Endodermal cell (in vitro differentiated cells): ENCODE results near the gene SGO2. TPM values are rescaled to one million over a fixed set of nuclear protein-coding genes. Genes with fewer than 3 reads are reported as not detected.

Experiments
- DNase-seq: peaks from one replicate; pipeline ENCODE4 v3.0.0-alpha.2; 2017
- H3K27ac ChIP-seq: 2 replicates; pipeline ENCODE4 v1.5.1; 2013; ENCODE audit warnings: mild to moderate bottlenecking, low read depth, low read length, moderate library complexity
- H3K27me3 ChIP-seq: 2 replicates; pipeline ENCODE4 v1.6.1; 2013; ENCODE audit warnings: mild to moderate bottlenecking, low read length, moderate library complexity; ENCODE audit not compliant: insufficient read depth, control insufficient read depth, poor library complexity, severe bottlenecking
- H3K36me3 ChIP-seq: 2 replicates; pipeline ENCODE4 v1.7.0; 2013; ENCODE audit warnings: mild to moderate bottlenecking, low read length, moderate library complexity; ENCODE audit not compliant: control insufficient read depth, insufficient read depth
- H3K4me1 ChIP-seq: one replicate; pipeline ENCODE4 v1.7.0; 2013; ENCODE audit warnings: low read length; ENCODE audit not compliant: control insufficient read depth, insufficient read depth
- H3K4me3 ChIP-seq: 2 replicates; pipeline ENCODE4 v1.5.1; 2013; ENCODE audit warnings: mild to moderate bottlenecking, low read length, moderate library complexity
- H3K9ac ChIP-seq: 2 replicates; pipeline ENCODE4 v1.6.1; 2013; ENCODE audit warnings: mild to moderate bottlenecking, low read length, moderate library complexity; ENCODE audit not compliant: poor library complexity, severe bottlenecking; ENCODE audit errors: extremely low read depth
- H3K9me3 ChIP-seq: 2 replicates; pipeline ENCODE4 v1.6.1; 2013; ENCODE audit warnings: mild to moderate bottlenecking, low read length, moderate library complexity; ENCODE audit not compliant: control insufficient read depth
- H3K27ac Mint-ChIP-seq: 2 replicates; pipeline ENCODE4 v1.8.0; 2020; ENCODE audit warnings: mixed read lengths
- H3K27me3 Mint-ChIP-seq: 2 replicates; pipeline ENCODE4 v1.8.0; 2021; ENCODE audit warnings: mild to moderate bottlenecking, mixed read lengths; ENCODE audit not compliant: insufficient read depth
- H3K36me3 Mint-ChIP-seq: 2 replicates; pipeline ENCODE4 v1.8.0; 2020; ENCODE audit warnings: low read depth, mixed read lengths
- H3K4me1 Mint-ChIP-seq: 2 replicates; pipeline ENCODE4 v1.8.0; 2020; ENCODE audit warnings: mixed read lengths
- H3K4me3 Mint-ChIP-seq: 2 replicates; pipeline ENCODE4 v1.8.0; 2020; ENCODE audit warnings: mild to moderate bottlenecking, moderate library complexity, mixed read lengths
- H3K9me3 Mint-ChIP-seq: 2 replicates; pipeline ENCODE4 v1.8.0; 2020; ENCODE audit warnings: mild to moderate bottlenecking, mixed read lengths
- WGBS, 2 experiments: methylation state at CpG; one replicate each; pipeline versions ENCODE4 v1.1.5 to v1.1.7; 2013; ENCODE audit warnings: missing lambda C conversion rate in 2 of 2, mixed read lengths in 1 of 2; ENCODE audit not compliant: insufficient coverage in 1 of 2, insufficient read length in 1 of 2; 5-methylcytosine and 5-hydroxymethylcytosine counted together
- total RNA-seq, 2 donors: library from RNA; stranded (reverse); fragmentation: NEBNext Ultra II Directional in 1 of 2; extraction: Animal tissue kit (Norgen Biotek cat#: 25700) in 1 of 2; gene quantifications; 2 replicates in 1 of 2; 3 replicates in 1 of 2; pipeline ENCODE4 v1.2.1, GENCODE V29; 2021
- TF ChIP-seq, protein P1 (sequence below): fragments of 200-600 bp; sonication (generic); conservative IDR thresholded peaks from 2 replicates; pipeline ENCODE4 v1.5.0; 2021; ENCODE audit warnings: antibody characterized with exemption, mild to moderate bottlenecking

The SGO2 gene
- total RNA-seq, 2 donors from 2014 or later = 20.0 to 37.8 TPM

DNA sequence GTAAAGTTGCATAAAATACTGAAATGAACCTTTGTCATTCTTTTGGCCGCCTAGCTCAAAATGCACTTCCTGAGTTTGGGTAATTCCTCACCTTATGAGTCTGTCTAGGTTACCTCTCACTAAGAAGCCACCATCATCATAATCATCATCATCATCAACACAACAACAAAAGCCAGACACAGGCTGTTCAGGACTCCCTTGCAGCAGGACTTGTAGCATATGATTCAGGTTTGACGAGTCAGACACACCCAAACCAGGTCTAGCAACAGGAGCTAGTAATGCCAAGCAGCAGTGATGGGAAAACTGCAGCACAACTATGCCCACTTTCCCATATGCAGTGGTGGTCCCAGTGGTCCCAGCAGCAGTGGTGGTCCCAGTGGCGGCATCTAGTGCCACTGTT lies 2.8 kb upstream of the SGO2 start:
- H3K9me3 Mint-ChIP-seq = no peaks in the 10 kb centered on the region
- peaks cover 18% of the 10 kb centered on the region for H3K27me3 Mint-ChIP-seq
- no peak overlapping the region for H3K4me3 ChIP-seq
- no peak for DNase-seq
- no peak overlapping the region for H3K27ac ChIP-seq
- H3K27me3 ChIP-seq = peaks cover 49% of the 10 kb centered on the region
- H3K4me1 Mint-ChIP-seq = peaks cover 9% of the 10 kb centered on the region
- no peaks in the 10 kb centered on the region for H3K36me3 Mint-ChIP-seq
- no peak overlapping the region for H3K27ac Mint-ChIP-seq
- no peak overlapping the region for H3K4me3 Mint-ChIP-seq
- no peaks in the 10 kb centered on the region for H3K4me1 ChIP-seq
- TF ChIP-seq, protein P1, sequence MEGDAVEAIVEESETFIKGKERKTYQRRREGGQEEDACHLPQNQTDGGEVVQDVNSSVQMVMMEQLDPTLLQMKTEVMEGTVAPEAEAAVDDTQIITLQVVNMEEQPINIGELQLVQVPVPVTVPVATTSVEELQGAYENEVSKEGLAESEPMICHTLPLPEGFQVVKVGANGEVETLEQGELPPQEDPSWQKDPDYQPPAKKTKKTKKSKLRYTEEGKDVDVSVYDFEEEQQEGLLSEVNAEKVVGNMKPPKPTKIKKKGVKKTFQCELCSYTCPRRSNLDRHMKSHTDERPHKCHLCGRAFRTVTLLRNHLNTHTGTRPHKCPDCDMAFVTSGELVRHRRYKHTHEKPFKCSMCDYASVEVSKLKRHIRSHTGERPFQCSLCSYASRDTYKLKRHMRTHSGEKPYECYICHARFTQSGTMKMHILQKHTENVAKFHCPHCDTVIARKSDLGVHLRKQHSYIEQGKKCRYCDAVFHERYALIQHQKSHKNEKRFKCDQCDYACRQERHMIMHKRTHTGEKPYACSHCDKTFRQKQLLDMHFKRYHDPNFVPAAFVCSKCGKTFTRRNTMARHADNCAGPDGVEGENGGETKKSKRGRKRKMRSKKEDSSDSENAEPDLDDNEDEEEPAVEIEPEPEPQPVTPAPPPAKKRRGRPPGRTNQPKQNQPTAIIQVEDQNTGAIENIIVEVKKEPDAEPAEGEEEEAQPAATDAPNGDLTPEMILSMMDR = no peak
- no peaks in the 10 kb centered on the region for H3K36me3 ChIP-seq
- H3K9me3 ChIP-seq = no peaks in the 10 kb centered on the region
- H3K9ac ChIP-seq = no peak overlapping the region
- 77 to 85% methylated on average over 3 of the region's 3 CpGs for WGBS, 2 experiments

DNA sequence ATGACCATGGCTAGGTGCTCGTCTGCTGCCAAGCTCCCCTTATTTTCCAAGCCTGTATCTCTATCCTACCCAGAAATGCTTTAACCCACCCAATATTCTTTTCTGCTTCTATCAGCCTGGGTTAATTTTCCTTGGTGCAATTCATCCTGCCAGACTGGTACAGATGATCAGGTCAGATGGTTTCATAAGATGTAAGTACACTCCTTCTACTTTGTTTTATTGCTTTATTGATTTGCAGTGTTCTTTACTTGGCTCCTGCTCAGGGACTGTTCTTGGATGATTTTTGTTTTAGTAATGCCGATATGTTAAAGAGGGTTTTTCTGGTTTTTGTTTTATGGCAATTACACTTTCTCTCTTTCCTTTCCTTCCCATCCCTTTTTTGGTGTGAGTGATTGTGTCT lies 2.4 kb upstream of the SGO2 start:
- Histone ChIP-seq H3K9ac (no peak overlapping the region), H3K9me3 (no peaks in the 10 kb centered on the region), H3K27me3 (peaks cover 49% of the 10 kb centered on the region), H3K36me3 (no peaks in the 10 kb centered on the region), H3K4me1 (no peaks in the 10 kb centered on the region), H3K27ac (no peak overlapping the region), H3K4me3 (no peak overlapping the region)
- no peak for DNase-seq
- Mint-ChIP-seq H3K4me3 (no peak overlapping the region), H3K27ac (no peak overlapping the region), H3K36me3 (no peaks in the 10 kb centered on the region), H3K9me3 (no peaks in the 10 kb centered on the region), H3K4me1 (peaks cover 9% of the 10 kb centered on the region), H3K27me3 (peaks cover 18% of the 10 kb centered on the region)
- WGBS, 2 experiments = 75 to 90% methylated on average over 1 of the region's 2 CpGs
- TF ChIP-seq, protein P1 = no peak

DNA sequence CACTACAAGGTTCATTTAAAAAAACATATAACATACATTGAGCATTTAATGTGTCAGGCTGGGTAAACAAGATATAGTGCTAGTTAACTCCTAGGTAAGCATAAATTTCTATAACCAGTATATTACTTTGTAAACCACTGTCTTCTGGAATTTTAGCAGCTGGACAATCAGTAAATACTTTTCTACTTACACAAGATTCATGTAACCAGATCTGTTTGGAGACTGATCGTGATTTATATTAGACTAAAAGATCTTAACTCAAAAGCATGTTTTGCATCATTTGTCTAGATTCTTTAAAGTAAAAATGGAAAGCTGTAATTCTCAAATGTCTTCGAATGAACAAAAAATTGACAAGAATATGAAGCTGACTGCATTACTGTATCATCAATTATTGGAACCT lies 941 bp upstream of the SGO2 start:
- WGBS, 2 experiments = 90 to 100% methylated on average over 1 to 2 of the region's 2 CpGs

More for the DNA sequence above, 941 bp upstream of the SGO2 start:
- H3K27ac ChIP-seq = no peak overlapping the region
- no peaks in the 10 kb centered on the region for H3K9me3 ChIP-seq
- Mint-ChIP-seq H3K27ac (no peak overlapping the region), H3K27me3 (peaks cover 12% of the 10 kb centered on the region), H3K36me3 (no peaks in the 10 kb centered on the region), H3K4me1 (peaks cover 9% of the 10 kb centered on the region), H3K4me3 (no peak overlapping the region), H3K9me3 (no peaks in the 10 kb centered on the region)
- no peaks in the 10 kb centered on the region for H3K36me3 ChIP-seq
- H3K4me1 ChIP-seq = no peaks in the 10 kb centered on the region
- H3K27me3 ChIP-seq = peaks cover 40% of the 10 kb centered on the region
- TF ChIP-seq, protein P1 = no peak
- DNase-seq = no peak
- H3K9ac ChIP-seq = no peak overlapping the region
- peak overlapping the region; percentile 94 for H3K4me3 ChIP-seq
